NCI-H146 treated with DMSO at 0.1 percent for 48 hours (cell line): Measurements from ENCODE around the gene TRIM69.

Source experiments
- DNase-seq: peaks from one replicate; lab custom pipeline; 2025; ENCODE audit not compliant: unreplicated experiment; lab: John Stamatoyannopoulos, UW

TRIM69 gene

GRCh38 chr15:44801797-44802196 is 65.5 kb downstream of the TRIM69 start:
- DNase-seq: no peak

- DNase-seq: no peak
These were observed 66.0 kb downstream of the TRIM69 start for GRCh38 chr15:44802336-44802735.

DNA sequence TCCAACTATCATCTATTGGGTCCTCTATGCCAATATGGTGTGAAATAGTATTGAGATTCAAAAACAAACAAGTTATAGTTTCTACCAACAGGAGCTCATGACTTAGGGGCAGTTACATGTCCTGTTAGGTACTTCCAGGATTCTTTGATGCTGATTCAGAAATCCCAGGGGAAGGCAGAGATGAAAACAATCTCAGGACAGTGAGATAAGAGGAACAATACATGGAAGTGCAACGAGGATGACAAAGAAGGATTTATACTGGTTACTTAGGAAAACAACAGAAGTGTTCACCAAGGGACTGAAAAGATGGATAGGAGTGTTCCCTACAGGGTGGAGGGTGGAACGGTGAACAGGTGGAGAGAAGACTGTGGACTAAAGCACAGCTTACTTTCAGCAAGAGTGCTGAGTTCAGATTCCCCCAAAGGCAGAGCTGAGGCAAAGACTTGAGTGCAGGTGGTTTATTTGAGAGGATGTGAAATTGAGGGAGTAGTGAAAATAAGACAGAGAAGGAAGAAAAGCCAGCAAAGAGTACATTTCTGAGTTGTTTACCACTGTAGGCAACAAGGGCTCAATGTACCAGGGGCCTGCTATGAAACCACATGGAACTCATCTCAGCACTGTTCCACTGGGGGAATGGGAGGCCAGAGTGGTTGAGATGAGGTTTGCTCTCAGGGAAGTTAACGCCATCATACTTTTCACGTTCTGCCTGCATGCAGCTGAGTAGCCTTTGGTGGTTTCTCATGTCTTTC is 68.1 kb downstream of the TRIM69 start:
- DNase-seq: no peak

DNA sequence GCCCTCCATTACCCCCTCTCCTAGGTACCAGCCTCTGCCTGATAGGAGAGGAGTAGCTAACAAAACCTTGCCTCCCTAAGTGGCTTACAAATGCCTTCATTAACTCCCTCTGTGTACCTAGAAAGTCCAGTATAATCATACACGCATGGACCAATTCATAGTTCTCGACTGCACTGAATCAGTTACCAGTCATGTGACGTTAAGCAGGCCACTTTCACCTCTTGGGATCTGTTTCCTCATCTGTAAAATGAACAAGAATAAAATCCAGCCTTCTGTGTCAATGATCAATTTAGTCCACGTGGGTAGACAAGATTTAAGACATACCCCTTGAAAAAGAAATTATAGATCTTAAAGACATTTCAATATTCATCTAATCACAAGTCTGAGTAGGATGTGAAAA is 72.2 kb downstream of the TRIM69 start:
- DNase-seq: no peak

DNA sequence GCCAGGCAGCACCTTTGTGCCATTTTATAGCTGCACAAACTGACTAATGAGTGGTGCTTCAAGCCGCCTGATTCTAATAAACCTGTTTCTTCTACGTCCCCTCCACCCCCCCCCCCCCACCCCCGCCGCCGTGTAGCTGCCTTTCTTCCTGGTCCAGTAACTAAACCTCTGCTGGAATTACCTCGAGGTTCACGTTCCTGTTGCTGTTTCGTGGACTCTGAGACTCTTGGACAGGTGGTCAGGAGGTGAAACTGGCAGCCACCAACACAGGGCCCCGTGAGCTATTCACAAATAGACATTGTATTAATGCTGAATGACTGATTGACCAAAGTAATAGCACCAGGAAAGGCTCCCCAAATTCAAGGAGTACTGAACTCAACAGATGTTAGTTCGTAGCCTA is 73.9 kb downstream of the TRIM69 start:
- DNase-seq: no peak

DNA sequence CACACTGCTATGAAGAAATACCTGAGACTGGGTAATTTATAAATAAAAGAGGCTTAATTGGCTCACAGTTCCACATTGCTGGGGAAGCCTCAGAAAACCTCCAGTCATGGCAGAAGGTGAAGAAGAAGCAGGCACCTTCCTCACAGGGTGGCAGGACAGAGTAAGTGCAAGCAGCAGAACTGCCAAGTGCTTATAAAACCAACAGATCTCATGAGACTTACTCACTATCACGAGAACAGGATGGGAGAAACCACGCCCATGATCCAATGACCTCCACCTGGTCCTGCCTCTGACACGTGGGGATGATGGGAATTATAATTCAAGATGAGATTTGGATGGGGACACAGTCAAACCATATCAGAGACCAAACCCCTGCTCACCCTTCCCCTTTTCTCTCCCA is 75.0 kb downstream of the TRIM69 start:
- peak; percentile 45 for DNase-seq

- peak; percentile 93 for DNase-seq
These were observed 75.7 kb downstream of the TRIM69 start for GRCh38 chr15:44812029-44812517.

GRCh38 chr15:44813231-44813630 is 76.9 kb downstream of the TRIM69 start:
- DNase-seq: peak; percentile 28
